HG03439 (cell line): Measurements from ENCODE around the gene TLR4.
A peak's percentile ranks its signal among the peaks of the same experiment; 100 is the strongest.

ENCODE experiments used
- ATAC-seq: cut with Tn5 transposase; IDR thresholded peaks from one replicate; pipeline ENCODE4 v1.9.1; 2021; ENCODE audit warnings: mild to moderate bottlenecking, moderate library complexity; ENCODE audit not compliant: unreplicated experiment

Gene TLR4

DNA sequence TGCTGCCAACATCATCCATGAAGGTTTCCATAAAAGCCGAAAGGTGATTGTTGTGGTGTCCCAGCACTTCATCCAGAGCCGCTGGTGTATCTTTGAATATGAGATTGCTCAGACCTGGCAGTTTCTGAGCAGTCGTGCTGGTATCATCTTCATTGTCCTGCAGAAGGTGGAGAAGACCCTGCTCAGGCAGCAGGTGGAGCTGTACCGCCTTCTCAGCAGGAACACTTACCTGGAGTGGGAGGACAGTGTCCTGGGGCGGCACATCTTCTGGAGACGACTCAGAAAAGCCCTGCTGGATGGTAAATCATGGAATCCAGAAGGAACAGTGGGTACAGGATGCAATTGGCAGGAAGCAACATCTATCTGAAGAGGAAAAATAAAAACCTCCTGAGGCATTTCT lies 10.1 kb downstream of the TLR4 start:
- no peak for ATAC-seq

DNA sequence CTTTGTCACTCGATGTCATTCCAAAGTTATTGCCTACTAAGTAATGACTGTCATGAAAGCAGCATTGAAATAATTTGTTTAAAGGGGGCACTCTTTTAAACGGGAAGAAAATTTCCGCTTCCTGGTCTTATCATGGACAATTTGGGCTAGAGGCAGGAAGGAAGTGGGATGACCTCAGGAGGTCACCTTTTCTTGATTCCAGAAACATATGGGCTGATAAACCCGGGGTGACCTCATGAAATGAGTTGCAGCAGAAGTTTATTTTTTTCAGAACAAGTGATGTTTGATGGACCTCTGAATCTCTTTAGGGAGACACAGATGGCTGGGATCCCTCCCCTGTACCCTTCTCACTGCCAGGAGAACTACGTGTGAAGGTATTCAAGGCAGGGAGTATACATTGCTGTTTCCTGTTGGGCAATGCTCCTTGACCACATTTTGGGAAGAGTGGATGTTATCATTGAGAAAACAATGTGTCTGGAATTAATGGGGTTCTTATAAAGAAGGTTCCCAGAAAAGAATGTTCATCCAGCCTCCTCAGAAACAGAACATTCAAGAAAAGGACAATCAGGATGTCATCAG lies 11.3 kb downstream of the TLR4 start:
- no peak for ATAC-seq

DNA sequence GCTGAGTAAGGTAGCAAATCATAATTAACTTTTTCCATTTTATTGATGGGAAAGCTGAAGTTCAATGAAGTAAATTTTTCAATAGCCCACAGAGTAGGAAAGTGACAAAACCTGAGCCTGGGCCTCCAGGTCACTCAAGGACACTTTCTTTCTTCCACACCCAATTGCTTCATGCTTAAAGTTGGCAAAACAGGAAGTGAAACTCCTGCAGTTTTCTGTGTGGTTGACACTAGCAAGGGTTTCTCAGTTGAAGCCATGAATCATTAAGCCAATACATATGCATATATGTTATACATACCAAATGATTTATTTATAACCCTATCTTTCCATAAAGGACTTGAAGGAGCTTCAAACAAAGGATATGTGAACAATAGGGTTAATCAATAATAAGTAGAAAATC lies 13.9 kb downstream of the TLR4 start:
- ATAC-seq, result peak; percentile 99

DNA sequence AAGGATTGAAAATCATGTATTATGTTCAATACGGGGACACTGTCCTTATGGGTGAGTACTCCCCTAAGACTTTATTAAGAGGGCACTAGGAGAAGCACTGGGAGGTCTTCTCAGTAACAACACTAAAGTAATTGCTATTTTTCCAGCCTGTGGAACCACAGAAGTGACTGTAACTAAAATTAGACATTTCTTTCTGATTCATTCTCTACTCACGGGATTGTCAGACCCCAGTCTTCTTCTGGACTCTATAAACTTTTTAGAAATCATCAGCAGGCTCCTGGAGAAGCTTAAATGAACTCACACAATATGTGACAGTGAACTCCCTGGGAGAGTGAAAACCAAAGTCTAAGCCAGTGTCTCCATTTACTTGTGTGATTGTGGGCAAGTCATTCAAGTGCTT lies 14.5 kb downstream of the TLR4 start:
- ATAC-seq, result peak; percentile 3

DNA sequence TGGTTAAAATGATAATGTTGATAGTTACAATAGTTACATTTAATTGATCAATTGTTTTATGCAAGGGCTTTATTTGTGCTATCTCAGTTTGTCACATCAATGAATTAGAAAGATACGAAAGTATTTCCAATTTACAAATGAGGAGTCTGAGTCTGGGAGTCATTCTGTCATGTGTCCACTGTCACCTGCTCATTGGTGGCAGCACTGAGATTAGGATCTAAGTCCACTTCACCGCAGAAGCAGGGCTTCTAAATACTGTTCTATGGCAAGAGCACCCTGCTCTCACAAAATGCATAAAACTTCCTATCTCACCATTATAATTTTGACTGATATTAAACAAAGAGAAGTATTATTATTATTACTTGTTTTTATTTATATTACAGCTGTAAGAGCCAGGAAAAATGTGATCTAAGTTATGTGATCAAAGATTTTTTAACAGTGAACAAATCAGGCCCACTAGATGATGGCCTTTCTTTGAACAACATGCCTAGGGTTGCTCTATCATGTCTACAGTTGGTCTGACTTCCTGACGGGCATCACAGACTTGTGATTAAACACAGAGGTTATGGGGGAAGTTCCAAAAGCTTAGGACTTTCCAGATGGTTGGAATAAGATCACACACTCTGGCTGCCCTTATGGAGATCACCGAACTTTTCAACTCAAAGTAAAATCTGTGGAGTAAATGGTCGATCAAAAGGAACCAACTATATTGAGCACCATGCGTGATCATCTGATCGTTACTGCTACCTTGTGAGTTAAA lies 15.1 kb downstream of the TLR4 start:
- no peak for ATAC-seq

DNA sequence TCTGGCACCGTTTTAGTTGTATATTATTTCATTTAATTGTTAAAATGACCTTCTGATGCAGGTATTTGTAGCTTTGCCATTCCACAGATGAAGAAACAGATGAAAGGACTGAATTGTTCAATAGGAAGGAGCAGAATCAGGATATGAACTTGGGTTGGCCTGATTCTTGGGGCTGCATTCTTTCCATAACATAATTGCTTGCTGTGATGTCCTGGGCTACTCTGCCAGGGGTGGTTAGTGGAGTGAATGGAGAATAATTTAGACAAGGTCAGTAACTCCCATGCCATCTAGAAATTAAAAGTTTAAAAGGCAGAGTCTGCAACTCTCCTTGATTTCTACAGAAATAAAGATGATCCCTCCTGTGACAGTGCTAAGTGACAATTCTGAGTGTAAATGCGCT lies 15.9 kb downstream of the TLR4 start:
- ATAC-seq, result no peak

DNA sequence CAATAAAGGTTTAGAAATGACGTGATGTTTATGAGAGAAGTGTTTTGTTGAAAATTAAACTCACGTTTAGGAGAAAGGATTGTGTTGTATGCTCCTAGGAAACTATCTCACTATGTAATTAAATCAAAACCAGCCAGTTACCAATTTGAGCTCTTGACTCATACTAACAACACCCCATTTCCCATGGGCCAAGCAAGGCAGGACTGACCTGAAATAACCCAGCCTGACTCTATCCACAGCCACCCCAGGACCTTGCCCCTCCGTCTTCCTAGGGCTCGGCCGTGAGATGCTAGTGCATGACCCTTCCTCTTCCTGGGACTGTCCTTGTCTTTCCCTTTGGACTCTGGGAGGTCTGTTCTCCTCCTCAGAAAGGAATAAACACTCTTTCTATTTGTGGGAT lies 16.4 kb downstream of the TLR4 start:
- no peak for ATAC-seq

DNA sequence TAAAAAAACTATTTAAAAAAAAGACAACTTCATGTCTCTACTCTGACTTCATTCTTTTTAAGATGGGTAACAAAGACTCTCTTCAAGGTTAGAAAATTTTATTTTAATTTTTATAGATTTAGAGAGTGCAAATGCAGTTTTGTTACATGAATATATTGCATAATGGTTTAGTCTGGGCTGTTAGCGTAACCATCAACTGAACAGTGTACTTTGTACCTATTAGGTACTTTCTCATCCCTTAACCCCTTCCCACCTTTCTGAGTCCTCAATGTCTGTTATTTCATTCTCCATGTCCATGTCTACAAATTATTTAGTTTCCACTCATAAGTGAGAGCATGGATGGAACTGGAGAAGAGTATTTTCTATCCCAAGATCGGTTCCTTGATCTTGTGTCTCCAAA lies 16.8 kb downstream of the TLR4 start:
- no peak for ATAC-seq

DNA sequence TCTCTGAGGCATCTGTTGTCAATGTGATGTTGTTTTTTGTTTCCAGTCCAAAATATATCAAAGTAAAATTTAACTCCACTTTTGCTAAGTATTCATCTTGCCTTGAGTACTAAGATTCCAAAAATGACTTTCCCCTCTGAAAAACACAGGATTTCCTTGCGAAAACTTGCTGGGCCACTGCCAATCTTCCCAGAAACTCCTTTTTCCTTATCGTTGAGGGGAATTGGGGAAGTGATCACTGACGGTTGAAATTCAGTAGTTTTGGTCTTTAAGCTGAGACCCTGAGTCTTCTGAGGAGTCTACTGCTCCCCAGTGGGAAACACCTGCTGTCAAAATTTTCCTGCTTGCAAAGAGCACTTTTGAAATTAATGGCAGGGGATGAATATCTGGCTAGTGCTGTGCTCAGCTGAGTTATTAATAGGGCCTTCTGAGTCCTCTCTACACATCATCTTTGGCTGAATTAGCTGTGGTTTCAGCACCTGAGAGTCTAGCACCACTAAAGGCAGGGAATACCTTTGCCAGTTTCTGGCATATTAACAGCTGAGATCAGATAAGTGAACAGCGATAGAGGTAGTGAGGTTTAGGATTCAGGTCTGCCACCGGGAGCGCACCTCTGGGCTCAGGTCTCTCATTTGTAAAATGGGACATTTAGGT lies 18.0 kb downstream of the TLR4 start:
- ATAC-seq, result no peak

DNA sequence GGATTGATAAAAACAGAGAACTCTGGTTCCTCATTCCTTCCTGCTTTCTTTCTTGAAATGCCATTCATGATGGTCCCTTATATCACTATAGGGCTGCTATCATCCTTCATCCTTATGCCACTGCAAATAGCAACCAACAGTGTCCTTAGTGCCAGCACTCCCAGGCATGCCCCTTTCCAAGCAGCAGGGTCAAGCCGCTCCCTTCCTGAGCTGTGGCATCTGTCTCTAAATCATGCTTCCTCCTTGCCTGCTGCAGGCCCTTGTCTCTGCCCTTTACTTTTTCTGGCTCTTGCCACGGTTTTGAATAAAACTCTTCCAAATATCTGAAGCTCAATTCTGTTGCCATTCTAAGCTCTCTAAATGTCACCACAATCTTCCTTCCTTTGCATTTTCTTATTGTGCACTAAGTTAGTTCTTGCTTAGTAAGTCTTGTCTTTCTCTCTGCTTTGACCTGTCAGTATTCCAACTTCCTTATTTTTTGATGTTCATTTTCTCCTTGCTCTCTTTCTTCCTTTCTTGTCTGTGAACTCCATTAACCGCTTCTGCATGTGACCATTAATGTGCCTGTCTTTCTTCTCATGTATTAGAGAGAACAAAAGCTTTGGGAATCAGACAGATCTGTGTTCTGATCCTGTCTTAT lies 19.9 kb downstream of the TLR4 start:
- ATAC-seq, result no peak

DNA sequence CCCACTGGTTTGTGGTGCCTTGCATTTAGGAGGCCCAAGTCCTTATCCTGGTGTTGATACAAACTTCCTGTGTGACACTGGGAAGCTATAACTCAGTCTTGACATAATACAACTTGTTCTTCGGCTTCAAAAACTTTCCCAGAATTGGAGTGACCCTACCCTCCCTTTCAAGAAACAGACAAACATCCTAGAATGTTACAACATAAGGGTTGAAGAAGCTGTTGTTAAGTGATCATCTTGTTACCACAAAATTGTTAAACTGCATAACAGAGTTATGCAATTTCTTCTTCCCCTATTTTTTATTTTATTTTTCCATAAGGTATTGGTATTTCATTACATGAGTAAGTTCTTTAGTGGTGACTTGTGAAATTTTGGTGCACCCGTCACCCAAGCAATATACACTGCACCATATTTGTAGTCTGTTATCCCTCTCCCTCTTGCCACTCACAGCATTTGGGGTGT lies 21.3 kb downstream of the TLR4 start:
- ATAC-seq, result no peak

DNA sequence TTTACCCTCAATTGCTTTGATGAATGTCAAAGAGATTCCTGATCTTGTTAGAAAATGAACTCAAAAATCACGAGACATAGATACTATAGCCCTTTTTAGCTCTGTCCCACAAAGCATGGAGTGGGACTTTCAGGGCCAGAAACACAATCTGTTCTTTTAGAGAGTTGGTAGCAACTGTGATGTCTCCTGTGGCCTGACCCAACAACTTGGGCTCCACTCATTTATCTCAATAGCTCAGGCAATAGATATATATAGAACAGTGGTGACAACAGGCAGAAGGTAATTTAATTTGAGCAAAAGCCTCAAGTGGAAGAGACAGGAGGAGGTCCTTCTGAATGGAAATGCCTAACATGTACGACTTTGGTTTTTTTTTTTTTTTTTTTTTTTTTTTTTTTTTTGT lies 25.2 kb downstream of the TLR4 start:
- ATAC-seq, result no peak

DNA sequence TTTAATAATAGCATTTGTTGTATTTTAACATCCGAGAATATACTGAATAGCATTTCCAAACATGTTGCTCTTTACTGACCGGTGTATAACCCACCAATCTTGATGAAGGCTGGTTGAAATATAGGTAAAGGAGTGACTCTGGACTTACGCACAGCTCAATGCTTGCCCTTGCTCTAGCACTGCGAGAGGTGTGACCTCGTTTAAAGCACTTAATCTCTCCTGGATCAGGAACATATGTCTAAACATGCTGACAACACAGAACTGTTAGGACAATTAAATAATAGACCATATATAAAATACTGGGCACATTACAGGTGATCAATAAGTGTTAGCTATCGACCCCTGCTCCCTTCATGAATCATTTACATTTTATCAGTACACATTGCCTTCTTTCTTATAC lies 28.3 kb downstream of the TLR4 start:
- ATAC-seq, result no peak

DNA sequence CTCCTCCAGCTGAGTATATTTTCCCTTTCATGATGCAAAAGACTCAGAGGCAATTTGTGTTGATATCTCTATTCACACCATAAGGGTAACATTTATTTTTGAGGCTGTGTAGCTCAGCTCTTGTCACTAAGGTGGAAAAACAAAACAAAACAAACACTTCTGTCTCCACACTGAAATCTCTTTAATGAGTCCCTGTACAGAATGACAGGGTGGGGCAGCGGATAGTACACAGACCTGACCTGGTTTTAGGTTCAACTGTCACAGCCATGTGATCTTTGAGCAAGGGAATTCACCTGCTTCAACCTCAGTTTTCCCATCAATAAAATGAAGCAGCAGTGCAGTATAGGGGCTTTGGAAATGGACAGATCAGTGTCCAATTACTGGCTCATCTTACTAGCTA lies 29.3 kb downstream of the TLR4 start:
- ATAC-seq, result no peak

DNA sequence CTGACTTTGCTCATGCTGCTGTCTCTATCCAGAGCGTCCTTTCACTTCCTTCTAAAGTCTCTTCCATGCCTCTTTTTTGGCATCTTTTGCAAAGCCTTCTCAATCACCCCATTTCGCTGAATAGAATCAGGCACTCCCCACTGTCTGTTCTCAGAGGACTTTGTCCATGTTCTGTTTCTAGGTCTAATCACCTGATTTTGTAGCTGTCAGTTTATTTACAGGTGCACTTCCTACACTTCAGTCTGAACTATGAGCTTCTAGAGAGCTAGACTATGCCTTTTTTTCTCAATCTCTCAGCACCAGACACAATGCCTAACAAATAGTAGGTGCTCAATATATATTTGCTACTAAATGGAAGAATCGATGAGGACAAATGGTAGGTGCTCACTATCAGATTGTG lies 29.9 kb downstream of the TLR4 start:
- ATAC-seq, result no peak

DNA sequence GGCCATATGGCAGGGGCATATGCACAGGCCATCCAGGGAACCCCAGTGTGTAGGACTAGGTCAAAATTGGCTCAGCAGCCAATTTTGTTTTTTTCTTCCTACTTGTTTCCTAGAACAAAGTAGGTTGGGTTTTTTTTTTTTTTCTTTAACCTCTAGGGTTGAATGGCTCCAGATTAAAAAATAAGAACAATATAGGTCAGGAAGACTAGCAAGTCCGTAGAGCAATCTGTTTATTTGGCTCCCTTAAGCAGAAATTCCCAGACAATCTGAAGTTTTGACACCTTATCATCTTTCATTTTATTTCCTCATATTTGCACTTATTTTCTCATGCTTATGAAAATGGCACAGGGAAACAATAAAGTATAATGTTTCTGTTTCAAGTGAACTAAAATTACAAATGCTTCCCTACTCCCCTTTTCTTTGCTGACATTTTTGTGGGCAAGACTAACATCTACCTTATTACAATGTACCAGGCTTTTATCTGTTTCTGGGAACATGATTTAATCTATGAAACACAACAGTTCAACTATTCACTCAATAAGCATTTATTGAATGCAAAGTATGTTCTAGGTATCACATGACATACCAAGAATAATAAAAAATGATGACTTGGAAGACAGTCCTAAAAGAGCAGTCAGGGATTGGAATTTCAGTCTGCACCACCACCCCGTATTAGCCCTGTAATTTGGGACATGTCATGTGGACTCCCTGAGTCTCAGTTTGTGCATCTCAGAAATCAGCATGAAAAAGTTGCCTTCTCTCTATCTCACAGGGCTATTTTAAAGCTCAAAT lies 30.5 kb downstream of the TLR4 start:
- no peak for ATAC-seq

DNA sequence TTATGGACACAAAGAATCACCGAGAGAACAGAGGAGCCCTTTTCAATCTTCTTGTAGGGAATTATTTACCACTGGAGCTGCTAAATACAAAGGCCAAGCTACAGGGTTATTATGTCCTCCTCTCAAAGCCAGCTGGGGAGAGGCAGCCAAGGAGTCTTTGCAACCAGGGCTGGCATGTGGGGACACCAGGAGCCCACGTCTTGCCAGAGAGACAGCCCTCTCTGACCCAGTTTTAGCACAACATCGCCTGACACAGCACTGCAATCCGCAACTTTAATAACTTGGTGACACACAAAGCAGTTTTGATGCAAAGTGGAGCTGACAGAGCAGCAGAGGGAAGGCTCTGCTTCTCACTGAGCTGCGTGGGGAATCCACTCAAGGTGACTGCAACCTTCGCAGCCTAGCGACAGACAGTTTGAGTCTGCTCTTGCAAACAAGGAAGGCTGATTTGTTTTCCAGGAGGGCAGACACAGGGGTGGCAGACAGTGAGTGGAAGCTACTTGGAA lies 33.6 kb downstream of the TLR4 start:
- ATAC-seq, result no peak

DNA sequence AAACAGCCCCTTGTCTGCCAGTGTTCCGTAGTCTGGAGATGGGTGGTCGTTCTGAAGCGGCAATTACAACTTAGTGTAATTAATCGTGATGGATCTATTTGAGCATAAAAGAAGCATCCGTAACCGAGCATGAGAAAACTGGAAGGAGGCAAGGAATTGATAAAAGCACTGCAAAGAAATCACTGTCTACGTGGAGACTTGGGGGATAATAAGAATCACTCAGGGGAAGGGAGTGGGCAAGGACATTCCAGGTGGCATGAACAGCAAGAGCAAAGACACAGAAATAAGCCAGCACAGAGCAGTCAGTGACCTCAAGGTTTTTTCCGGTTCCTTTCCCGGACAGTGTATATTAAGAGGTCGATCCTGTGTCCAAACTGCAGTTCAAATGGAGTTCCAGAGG lies 35.0 kb downstream of the TLR4 start:
- ATAC-seq, result no peak

DNA sequence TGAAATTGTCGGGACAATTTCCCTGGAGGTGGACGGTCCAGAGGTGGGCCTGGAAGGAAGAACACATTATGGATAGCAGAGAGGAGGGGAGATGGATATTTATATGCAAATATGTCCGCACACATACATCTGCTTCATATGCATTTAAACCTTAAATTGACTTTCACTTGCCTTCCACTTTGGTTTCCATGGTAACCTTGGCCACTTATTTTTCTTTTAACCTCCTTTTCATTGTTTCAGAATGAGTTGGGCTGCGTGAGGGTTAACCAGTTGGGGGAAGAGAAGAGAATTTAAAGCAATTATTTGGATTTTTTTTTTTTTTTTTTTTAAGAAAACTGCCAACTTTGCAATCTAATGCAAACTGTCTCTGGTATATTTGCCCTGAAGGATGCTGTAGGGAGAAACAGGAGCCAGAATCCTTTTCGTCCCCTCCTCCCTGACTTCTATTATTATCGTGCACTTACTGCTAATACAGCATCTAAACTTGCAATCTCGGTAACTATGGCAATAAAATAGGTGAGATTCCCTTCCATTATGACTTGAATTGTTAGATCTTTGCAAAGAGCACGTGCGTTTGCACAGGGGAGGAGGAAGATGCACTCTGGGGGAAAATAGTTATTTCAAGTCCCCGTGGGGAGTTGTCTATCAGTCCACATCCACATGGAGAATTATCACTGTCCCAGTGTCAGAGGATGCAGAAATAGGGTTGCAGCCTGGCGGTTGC lies 35.6 kb downstream of the TLR4 start:
- ATAC-seq, result no peak

DNA sequence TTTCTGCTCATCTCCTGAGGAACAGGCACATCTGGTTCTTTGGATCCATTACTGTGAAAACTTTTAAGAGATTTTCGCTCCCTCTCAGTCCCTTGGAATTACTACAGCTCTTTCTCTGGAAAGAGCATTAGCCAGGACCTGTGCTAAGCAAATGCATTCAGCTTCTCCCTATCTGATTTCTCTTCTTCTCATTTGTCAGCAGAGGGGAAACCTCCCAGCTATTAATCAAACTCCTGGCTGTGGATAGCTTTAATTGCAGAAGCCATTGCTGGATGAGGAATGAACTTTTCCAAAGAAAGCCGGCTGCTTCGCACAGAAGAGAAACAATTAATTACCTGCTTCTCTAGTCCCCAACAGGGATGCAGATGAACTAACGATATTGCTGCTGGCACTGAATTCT lies 37.9 kb downstream of the TLR4 start:
- no peak for ATAC-seq
